Common myeloid progenitor, CD34-positive (primary cell): ENCODE results near the gene KAT5. TPM values are rescaled to one million over a fixed set of nuclear protein-coding genes. Genes with fewer than 3 reads are reported as not detected.

Experiments
- CTCF ChIA-PET: fragments of 350-600 bp; sonication (Branson Sonifier 250); formaldehyde crosslinking; loops from one replicate; lab custom pipeline; 2021; ENCODE audit warnings: antibody characterized with exemption; lab: Charles Lee
- POLR2A ChIA-PET: fragments of 350-600 bp; sonication (Branson Sonifier 250); formaldehyde crosslinking; loops from one replicate; lab custom pipeline; 2021; ENCODE audit warnings: antibody characterized with exemption; lab: Charles Lee
- DNase-seq, 3 donors: peaks; one replicate each; pipeline versions ENCODE4 v3.0.0 to v3.0.0-alpha.2; 2013
- H3K27ac ChIP-seq, 2 experiments: 1 replicate in 1 of 2; 2 replicates in 1 of 2; pipeline ENCODE4 v1.7.0; 2013; ENCODE audit warnings: inconsistent platforms in 2 of 2, low read length in 2 of 2, mild to moderate bottlenecking in 2 of 2, low read depth in 1 of 2, moderate library complexity in 1 of 2; ENCODE audit not compliant: severe bottlenecking in 2 of 2, insufficient read depth in 1 of 2, poor library complexity in 1 of 2
- H3K27me3 ChIP-seq, 5 experiments: replicated peaks in 2 of 5; 1 replicate in 3 of 5; 2 replicates in 2 of 5; pipeline versions ENCODE4 v1.6.1 to v1.7.0; 2013; ENCODE audit warnings: low read length in 4 of 5, mild to moderate bottlenecking in 2 of 5, moderate library complexity in 2 of 5, inconsistent platforms in 1 of 5; ENCODE audit not compliant: insufficient read depth in 5 of 5, control insufficient read depth in 4 of 5
- H3K36me3 ChIP-seq, 4 experiments: 1 replicate in 2 of 4; 2 replicates in 2 of 4; pipeline versions ENCODE4 v1.6.1 to v1.7.0; 2013; ENCODE audit warnings: low read length in 3 of 4, control low read depth in 1 of 4, mild to moderate bottlenecking in 1 of 4; ENCODE audit not compliant: control insufficient read depth in 4 of 4, insufficient read depth in 4 of 4
- H3K4me1 ChIP-seq, 4 experiments: 1 replicate in 3 of 4; 2 replicates in 1 of 4; pipeline versions ENCODE4 v1.6.1 to v1.7.1; 2013; ENCODE audit warnings: low read length in 3 of 4, mild to moderate bottlenecking in 3 of 4, control low read depth in 1 of 4, inconsistent platforms in 1 of 4, moderate library complexity in 1 of 4; ENCODE audit not compliant: control insufficient read depth in 4 of 4, insufficient read depth in 4 of 4; ENCODE audit errors: control extremely low read depth in 1 of 4
- H3K4me3 ChIP-seq, 7 experiments: 1 replicate in 4 of 7; 2 replicates in 3 of 7; pipeline versions ENCODE4 v1.5.1 to v1.7.0; 2013; ENCODE audit warnings: mild to moderate bottlenecking in 7 of 7, low read length in 6 of 7, moderate library complexity in 6 of 7, inconsistent platforms in 2 of 7, low read depth in 2 of 7, control low read depth in 1 of 7; ENCODE audit not compliant: insufficient read depth in 4 of 7, control insufficient read depth in 1 of 7; ENCODE audit errors: extremely low read depth in 1 of 7
- H3K9me3 ChIP-seq, 5 experiments: 1 replicate in 4 of 5; 2 replicates in 1 of 5; pipeline versions ENCODE4 v1.6.1 to v1.7.1; 2013; ENCODE audit warnings: low read length in 4 of 5, mild to moderate bottlenecking in 2 of 5, inconsistent platforms in 1 of 5, low read depth in 1 of 5, moderate library complexity in 1 of 5; ENCODE audit not compliant: control insufficient read depth in 4 of 5, insufficient read depth in 2 of 5; ENCODE audit errors: control extremely low read depth in 1 of 5
- WGBS: methylation state at CpG from one replicate; pipeline ENCODE4 v1.1.5; 2013; ENCODE audit not compliant: insufficient coverage; 5-methylcytosine and 5-hydroxymethylcytosine counted together
- polyA plus RNA-seq: library from polyadenylated mRNA; unstranded; fragments of 120-200 nt; gene quantifications from one replicate; pipeline ENCODE4 v1.2.1, GENCODE V29; 2013

Gene KAT5
- polyA plus RNA-seq, result 37.7 TPM

- peaks cover 2 to 22% (median 13%) of the 10 kb centered on the region in 4 experiments for H3K4me1 ChIP-seq
Observed at GRCh38 chr11:65711785-65712632, at the start of gene KAT5. KAT5 (plus strand) TSS chr11:65712252; CDS start chr11:65712268, 16 bp downstream.

GRCh38 chr11:65662799-65663638 lies 49.0 kb upstream of the KAT5 start, which contains the start of gene RELA:
RELA (minus strand) TSS chr11:65662916; CDS start chr11:65662832, 84 bp downstream.
- peak within 1 kb of the TSS; percentile 95 to 98 for H3K27ac ChIP-seq
- ChIA-PET POLR2A (interaction anchor here (1.1 to 3.0 kb wide), 6 partner anchors 10 to 58 kb away, joined by 4 to 46 read pairs (median 7); partner anchors contain the start of genes PCNX3, RNASEH2C and SIPA1), CTCF (interaction anchor here (0.8 to 6.5 kb wide), 7 partner anchors 9 to 222 kb away, joined by 3 to 27 read pairs (median 3); partner anchors contain the start of gene AP5B1)
- WGBS, result 0% methylated on average over 86 of the region's 91 CpGs
- peaks cover 2 to 26% (median 21%) of the 10 kb centered on the region in 4 experiments for H3K4me1 ChIP-seq
- H3K9me3 ChIP-seq, result no peaks in the 10 kb centered on the region
- H3K27me3 ChIP-seq, result no peaks in the 10 kb centered on the region
- peaks cover 12 to 33% (median 28%) of the 10 kb centered on the region in 4 experiments for H3K36me3 ChIP-seq
- H3K4me3 ChIP-seq, result peak within 1 kb of the TSS; percentile 74 to 99 (median 95)
- peak; percentile 93 to 98 (median 97) for DNase-seq

More at GRCh38 chr11:65711785-65712632, at the start of gene KAT5:
- DNase-seq, result peak; percentile 98 to 99 (median 99)
- peaks cover 17 to 38% (median 33%) of the 10 kb centered on the region in 4 experiments for H3K36me3 ChIP-seq
- 0% methylated on average over 53 of the region's 65 CpGs for WGBS
- ChIA-PET CTCF (interaction anchor here (0.6 to 3.9 kb wide), 39 partner anchors 8 to 310 kb away, joined by 3 to 30 read pairs (median 4); partner anchors contain the start of genes MUS81, RNASEH2C and SIPA1), POLR2A (interaction anchor here (0.6 to 1.9 kb wide), 11 partner anchors 59 to 178 kb away, joined by 3 to 7 read pairs (median 3); partner anchors contain the start of genes CCDC85B and PCNX3)
- peak within 1 kb of the TSS; percentile 46 to 88 (median 76) for H3K4me3 ChIP-seq
- H3K27me3 ChIP-seq, result no peaks in the 10 kb centered on the region
- peak within 1 kb of the TSS; percentile 98 to 99 for H3K27ac ChIP-seq
- H3K9me3 ChIP-seq, result no peaks in the 10 kb centered on the region

- peak in 2 of 3 donors; percentile 44 to 55 for DNase-seq
- H3K9me3 ChIP-seq, result no peaks in the 10 kb centered on the region
- H3K27me3 ChIP-seq, result no peaks in the 10 kb centered on the region
- ChIA-PET POLR2A (interaction anchor here (0.6 to 3.0 kb wide), 7 partner anchors 10 to 286 kb away, joined by 3 to 46 read pairs (median 6); partner anchors contain the start of genes PCNX3, RNASEH2C and SIPA1), CTCF (interaction anchor here (0.9 to 6.5 kb wide), 7 partner anchors 10 to 117 kb away, joined by 3 to 27 read pairs (median 3); partner anchors contain the start of gene AP5B1)
- WGBS, result 0% methylated on average over 4 of the region's 15 CpGs
- H3K27ac ChIP-seq, result peak overlapping the region; percentile 95 to 98
- H3K4me3 ChIP-seq, result peak overlapping the region; percentile 74 to 99 (median 95)
- peaks cover 2 to 26% (median 21%) of the 10 kb centered on the region in 4 experiments for H3K4me1 ChIP-seq
- H3K36me3 ChIP-seq, result peaks cover 7 to 26% (median 21%) of the 10 kb centered on the region in 4 experiments
Observed at GRCh38 chr11:65663639-65664200, 48.3 kb upstream of the KAT5 start.

GRCh38 chr11:65672180-65672860 lies 39.7 kb upstream of the KAT5 start:
- POLR2A ChIA-PET, result no interaction called here
- H3K9me3 ChIP-seq, result no peaks in the 10 kb centered on the region
- H3K36me3 ChIP-seq, result no peaks in the 10 kb centered on the region
- H3K4me1 ChIP-seq, result no peaks in the 10 kb centered on the region
- no peaks in the 10 kb centered on the region for H3K27me3 ChIP-seq
- peak in 1 of 3 donors; percentile 21 for DNase-seq
- no peak overlapping the region for H3K27ac ChIP-seq
- CTCF ChIA-PET, result no interaction called here
- H3K4me3 ChIP-seq, result no peak overlapping the region

GRCh38 chr11:65672982-65673381 lies 39.1 kb upstream of the KAT5 start:
- ChIA-PET POLR2A (no interaction called here), CTCF (no interaction called here)
- Histone ChIP-seq H3K36me3 (no peaks in the 10 kb centered on the region), H3K27me3 (no peaks in the 10 kb centered on the region), H3K4me1 (no peaks in the 10 kb centered on the region), H3K4me3 (no peak overlapping the region), H3K27ac (no peak overlapping the region), H3K9me3 (no peaks in the 10 kb centered on the region)
- DNase-seq, result no peak
- no CpG with 5 or more reads among the region's 2 CpGs for WGBS

- Histone ChIP-seq H3K36me3 (no peaks in the 10 kb centered on the region), H3K27ac (no peak overlapping the region), H3K4me3 (no peak overlapping the region), H3K9me3 (no peaks in the 10 kb centered on the region), H3K27me3 (no peaks in the 10 kb centered on the region), H3K4me1 (no peaks in the 10 kb centered on the region)
- 70% methylated on average over 2 of the region's 5 CpGs for WGBS
- ChIA-PET POLR2A (no interaction called here), CTCF (interaction anchor here (0.9 to 1.1 kb wide), 2 partner anchors 14 to 133 kb away, joined by 3 to 4 read pairs; no protein-coding TSS in a partner anchor)
- DNase-seq, result no peak
Observed at GRCh38 chr11:65680192-65680743, 31.8 kb upstream of the KAT5 start.
